ENCODE results near the gene CENATAC.

GRCh38 chr11:118975771-118976709 lies 21.9 kb upstream of the CENATAC start:
- TF ChIP-seq CTCF (IDR thresholded peaks at IDR 0.05; ENCODE audit: low read depth, low read length, poor library complexity, severe bottlenecking) = no peak
- TF ChIP-seq EZH2phosphoT487 (IDR thresholded peaks at IDR 0.05; ENCODE audit: borderline replicate concordance, low read length) = no peak

Data from DOHH2 (cell line).